ENCODE data around the gene SKIC8.

DNA sequence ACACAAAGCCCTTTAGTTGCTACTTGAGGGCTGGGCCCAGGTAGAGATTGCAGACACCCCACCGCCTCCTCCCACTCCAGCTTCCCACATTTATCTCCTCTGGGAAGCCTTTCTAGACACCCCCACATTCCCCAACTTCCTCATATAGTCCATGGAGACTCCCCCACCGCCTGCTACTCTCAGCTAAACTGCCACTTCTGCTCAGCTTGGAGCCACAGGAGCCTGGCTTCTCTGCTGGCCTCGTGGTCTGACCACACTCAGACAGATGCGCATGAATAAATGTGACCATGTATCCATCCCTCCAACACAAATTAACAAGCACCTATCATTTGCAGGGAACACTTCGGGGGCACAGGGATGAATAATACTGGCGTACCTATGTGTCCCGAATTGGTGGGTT, 54.5 kb downstream of the SKIC8 start:
- TF ChIP-seq, protein P1, sequence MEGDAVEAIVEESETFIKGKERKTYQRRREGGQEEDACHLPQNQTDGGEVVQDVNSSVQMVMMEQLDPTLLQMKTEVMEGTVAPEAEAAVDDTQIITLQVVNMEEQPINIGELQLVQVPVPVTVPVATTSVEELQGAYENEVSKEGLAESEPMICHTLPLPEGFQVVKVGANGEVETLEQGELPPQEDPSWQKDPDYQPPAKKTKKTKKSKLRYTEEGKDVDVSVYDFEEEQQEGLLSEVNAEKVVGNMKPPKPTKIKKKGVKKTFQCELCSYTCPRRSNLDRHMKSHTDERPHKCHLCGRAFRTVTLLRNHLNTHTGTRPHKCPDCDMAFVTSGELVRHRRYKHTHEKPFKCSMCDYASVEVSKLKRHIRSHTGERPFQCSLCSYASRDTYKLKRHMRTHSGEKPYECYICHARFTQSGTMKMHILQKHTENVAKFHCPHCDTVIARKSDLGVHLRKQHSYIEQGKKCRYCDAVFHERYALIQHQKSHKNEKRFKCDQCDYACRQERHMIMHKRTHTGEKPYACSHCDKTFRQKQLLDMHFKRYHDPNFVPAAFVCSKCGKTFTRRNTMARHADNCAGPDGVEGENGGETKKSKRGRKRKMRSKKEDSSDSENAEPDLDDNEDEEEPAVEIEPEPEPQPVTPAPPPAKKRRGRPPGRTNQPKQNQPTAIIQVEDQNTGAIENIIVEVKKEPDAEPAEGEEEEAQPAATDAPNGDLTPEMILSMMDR (IDR thresholded peaks at IDR 0.05; ENCODE audit: poor library complexity) = no peak
- TF ChIP-seq EZH2 (IDR thresholded peaks at IDR 0.05; ENCODE audit: borderline replicate concordance) = no peak

Measured in hepatocyte (in vitro differentiated cells).